Common myeloid progenitor, CD34-positive (primary cell): ENCODE measurements around the gene MAN2B1.

ENCODE experiments used
- CTCF ChIA-PET: fragments of 350-600 bp; sonication (Branson Sonifier 250); formaldehyde crosslinking; loops from one replicate; lab custom pipeline; 2021; ENCODE audit warnings: antibody characterized with exemption; lab: Charles Lee
- POLR2A ChIA-PET: fragments of 350-600 bp; sonication (Branson Sonifier 250); formaldehyde crosslinking; loops from one replicate; lab custom pipeline; 2021; ENCODE audit warnings: antibody characterized with exemption; lab: Charles Lee
- DNase-seq, 3 donors: peaks; one replicate each; pipeline versions ENCODE4 v3.0.0 to v3.0.0-alpha.2; 2013
- H3K27ac ChIP-seq, 2 experiments: 1 replicate in 1 of 2; 2 replicates in 1 of 2; pipeline ENCODE4 v1.7.0; 2013; ENCODE audit warnings: inconsistent platforms in 2 of 2, low read length in 2 of 2, mild to moderate bottlenecking in 2 of 2, low read depth in 1 of 2, moderate library complexity in 1 of 2; ENCODE audit not compliant: severe bottlenecking in 2 of 2, insufficient read depth in 1 of 2, poor library complexity in 1 of 2
- H3K27me3 ChIP-seq, 5 experiments: replicated peaks in 2 of 5; 1 replicate in 3 of 5; 2 replicates in 2 of 5; pipeline versions ENCODE4 v1.6.1 to v1.7.0; 2013; ENCODE audit warnings: low read length in 4 of 5, mild to moderate bottlenecking in 2 of 5, moderate library complexity in 2 of 5, inconsistent platforms in 1 of 5; ENCODE audit not compliant: insufficient read depth in 5 of 5, control insufficient read depth in 4 of 5
- H3K36me3 ChIP-seq, 4 experiments: 1 replicate in 2 of 4; 2 replicates in 2 of 4; pipeline versions ENCODE4 v1.6.1 to v1.7.0; 2013; ENCODE audit warnings: low read length in 3 of 4, control low read depth in 1 of 4, mild to moderate bottlenecking in 1 of 4; ENCODE audit not compliant: control insufficient read depth in 4 of 4, insufficient read depth in 4 of 4
- H3K4me1 ChIP-seq, 4 experiments: 1 replicate in 3 of 4; 2 replicates in 1 of 4; pipeline versions ENCODE4 v1.6.1 to v1.7.1; 2013; ENCODE audit warnings: low read length in 3 of 4, mild to moderate bottlenecking in 3 of 4, control low read depth in 1 of 4, inconsistent platforms in 1 of 4, moderate library complexity in 1 of 4; ENCODE audit not compliant: control insufficient read depth in 4 of 4, insufficient read depth in 4 of 4; ENCODE audit errors: control extremely low read depth in 1 of 4
- H3K4me3 ChIP-seq, 7 experiments: 1 replicate in 4 of 7; 2 replicates in 3 of 7; pipeline versions ENCODE4 v1.5.1 to v1.7.0; 2013; ENCODE audit warnings: mild to moderate bottlenecking in 7 of 7, low read length in 6 of 7, moderate library complexity in 6 of 7, inconsistent platforms in 2 of 7, low read depth in 2 of 7, control low read depth in 1 of 7; ENCODE audit not compliant: insufficient read depth in 4 of 7, control insufficient read depth in 1 of 7; ENCODE audit errors: extremely low read depth in 1 of 7
- H3K9me3 ChIP-seq, 5 experiments: 1 replicate in 4 of 5; 2 replicates in 1 of 5; pipeline versions ENCODE4 v1.6.1 to v1.7.1; 2013; ENCODE audit warnings: low read length in 4 of 5, mild to moderate bottlenecking in 2 of 5, inconsistent platforms in 1 of 5, low read depth in 1 of 5, moderate library complexity in 1 of 5; ENCODE audit not compliant: control insufficient read depth in 4 of 5, insufficient read depth in 2 of 5; ENCODE audit errors: control extremely low read depth in 1 of 5
- WGBS: methylation state at CpG from one replicate; pipeline ENCODE4 v1.1.5; 2013; ENCODE audit not compliant: insufficient coverage; 5-methylcytosine and 5-hydroxymethylcytosine counted together

The MAN2B1 gene

GRCh38 chr19:12694641-12695040, 28.1 kb upstream of the MAN2B1 start:
- 97% methylated on average over 15 of the region's 16 CpGs for WGBS
- ChIA-PET CTCF (interaction anchor here (1.4 to 3.5 kb wide), 3 partner anchors 9 to 18 kb away, joined by 4 to 27 read pairs (median 7); no protein-coding TSS in a partner anchor), POLR2A (interaction anchor here (0.6 kb wide), 1 partner anchor 40 kb away, joined by 3 read pairs; no protein-coding TSS in a partner anchor)
- H3K36me3 ChIP-seq: peaks cover 2 to 26% (median 9%) of the 10 kb centered on the region in 4 experiments
- no peak for DNase-seq
- peaks cover 7 to 56% (median 41%) of the 10 kb centered on the region in 4 experiments for H3K4me1 ChIP-seq
- no peak overlapping the region for H3K27ac ChIP-seq
- H3K9me3 ChIP-seq: no peaks in the 10 kb centered on the region
- no peaks in the 10 kb centered on the region for H3K27me3 ChIP-seq
- no peak overlapping the region for H3K4me3 ChIP-seq

- Histone ChIP-seq H3K4me3 (no peak overlapping the region), H3K27me3 (no peaks in the 10 kb centered on the region), H3K9me3 (no peaks in the 10 kb centered on the region), H3K27ac (no peak overlapping the region), H3K36me3 (peaks cover 2 to 12% (median 5%) of the 10 kb centered on the region in 4 experiments), H3K4me1 (peaks cover 7 to 60% (median 53%) of the 10 kb centered on the region in 4 experiments)
- WGBS: 95% methylated on average over 5 of the region's 5 CpGs
- POLR2A ChIA-PET: no interaction called here
- CTCF ChIA-PET: interaction anchor here (1.5 to 2.1 kb wide), 2 partner anchors 15 to 63 kb away, joined by 5 to 13 read pairs; no protein-coding TSS in a partner anchor
- DNase-seq: no peak
Observed at GRCh38 chr19:12692960-12693359, 26.4 kb upstream of the MAN2B1 start.

DNA sequence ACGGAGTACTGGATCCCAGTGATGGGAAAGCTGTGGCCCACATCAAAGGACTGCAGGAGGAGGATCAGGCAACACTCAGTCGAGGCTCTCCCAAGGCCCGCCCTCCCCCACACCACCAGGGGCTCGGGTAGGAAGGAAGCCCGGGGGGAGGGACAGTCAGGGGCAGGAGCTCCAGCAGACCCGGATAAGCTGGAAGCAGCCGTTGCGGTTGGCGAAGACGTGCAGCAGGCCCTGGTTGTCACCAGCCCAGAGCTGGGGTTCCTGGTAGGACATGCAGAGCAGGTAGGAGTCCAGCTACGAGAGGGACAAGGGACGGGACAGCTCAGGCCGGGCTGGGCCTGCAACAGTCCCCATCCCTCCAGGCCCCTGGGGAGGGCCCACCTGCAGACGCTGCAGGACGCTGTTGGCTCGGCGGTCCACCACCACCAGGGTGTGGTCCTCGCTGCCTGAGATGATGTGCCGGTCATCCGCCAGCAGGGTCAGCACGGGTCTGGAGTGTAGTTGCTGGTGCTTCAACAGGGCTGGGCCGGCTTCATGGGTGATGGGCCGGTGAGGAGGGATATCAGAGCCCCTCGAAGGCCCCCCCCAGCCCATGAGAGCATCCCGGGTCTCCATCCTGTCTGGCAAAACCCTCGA, 23.2 kb upstream of the MAN2B1 start:
- H3K27me3 ChIP-seq: no peaks in the 10 kb centered on the region
- ChIA-PET POLR2A (no interaction called here), CTCF (interaction anchor here (1.1 to 1.5 kb wide), 3 partner anchors 10 to 44 kb away, joined by 3 to 4 read pairs (median 4); no protein-coding TSS in a partner anchor)
- 21% methylated on average over 21 of the region's 26 CpGs for WGBS
- peak overlapping the region; percentile 20 to 83 (median 67) for H3K4me3 ChIP-seq
- H3K9me3 ChIP-seq: no peaks in the 10 kb centered on the region
- H3K27ac ChIP-seq: peak overlapping the region in 1 of 2 experiments; percentile 69
- H3K36me3 ChIP-seq: peaks cover 2 to 12% (median 5%) of the 10 kb centered on the region in 4 experiments
- peaks cover 0 to 30% (median 27%) of the 10 kb centered on the region in 4 experiments for H3K4me1 ChIP-seq
- peak; percentile 47 to 93 (median 90) for DNase-seq

- Histone ChIP-seq H3K4me1 (peaks cover 0 to 30% (median 26%) of the 10 kb centered on the region in 4 experiments), H3K36me3 (peaks cover 0 to 12% (median 5%) of the 10 kb centered on the region in 4 experiments), H3K27me3 (no peaks in the 10 kb centered on the region), H3K4me3 (peak overlapping the region; percentile 5 to 83 (median 67)), H3K9me3 (no peaks in the 10 kb centered on the region), H3K27ac (peak overlapping the region; percentile 42 to 69)
- ChIA-PET POLR2A (no interaction called here), CTCF (interaction anchor here (1.5 kb wide), 1 partner anchor 45 kb away, joined by 4 read pairs; no protein-coding TSS in a partner anchor)
- no peak for DNase-seq
- 76% methylated on average over 12 of the region's 12 CpGs for WGBS
Observed at GRCh38 chr19:12689012-12689411, 22.5 kb upstream of the MAN2B1 start.

- ChIA-PET CTCF (no interaction called here), POLR2A (no interaction called here)
- H3K27me3 ChIP-seq: no peaks in the 10 kb centered on the region
- WGBS: 94% methylated on average over 7 of the region's 9 CpGs
- DNase-seq: no peak
- H3K36me3 ChIP-seq: peaks cover 0 to 6% (median 5%) of the 10 kb centered on the region in 4 experiments
- H3K27ac ChIP-seq: peak within 1 kb of the TSS; percentile 42 to 69
- H3K4me1 ChIP-seq: peaks cover 0 to 30% (median 26%) of the 10 kb centered on the region in 4 experiments
- no peaks in the 10 kb centered on the region for H3K9me3 ChIP-seq
- H3K4me3 ChIP-seq: peak within 1 kb of the TSS in 6 of 7 experiments; percentile 5 to 83 (median 64)
Observed at GRCh38 chr19:12687496-12688196, 21.1 kb upstream of the MAN2B1 start, which contains the start of gene GNG14. TSS of gene GNG14 (plus strand) at chr19:12687998. CDS start at chr19:12688049, 51 bp downstream.

DNA sequence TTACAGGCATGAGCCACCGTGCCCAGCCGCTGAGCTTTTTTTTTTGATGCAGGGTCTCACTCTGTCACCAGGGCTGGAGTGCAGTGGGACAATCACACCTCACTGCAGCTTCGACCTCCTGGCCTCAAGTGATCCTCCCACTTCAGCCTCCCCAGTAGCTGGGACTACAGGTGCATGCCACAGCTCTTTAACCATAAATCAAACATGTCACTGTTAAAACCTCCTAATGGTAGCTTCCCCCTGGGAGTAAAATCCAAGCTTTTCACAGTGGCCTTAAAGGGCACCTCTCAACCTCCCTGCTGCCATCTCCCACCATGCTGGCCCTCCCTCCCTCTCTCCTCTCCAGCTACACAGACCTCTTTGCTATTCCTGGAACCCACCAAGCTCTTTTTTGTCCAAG, 19.3 kb upstream of the MAN2B1 start:
- 90% methylated on average over 3 of the region's 3 CpGs for WGBS
- H3K9me3 ChIP-seq: no peaks in the 10 kb centered on the region
- no peak overlapping the region for H3K27ac ChIP-seq
- H3K4me1 ChIP-seq: peaks cover 0 to 38% (median 30%) of the 10 kb centered on the region in 4 experiments
- H3K27me3 ChIP-seq: no peaks in the 10 kb centered on the region
- CTCF ChIA-PET: interaction anchor here (1.3 to 1.8 kb wide), 2 partner anchors 10 to 14 kb away, joined by 5 to 7 read pairs; partner anchors contain the start of gene FBXW9
- DNase-seq: no peak
- POLR2A ChIA-PET: interaction anchor here (0.7 kb wide), 1 partner anchor 30 kb away, joined by 4 read pairs; no protein-coding TSS in a partner anchor
- H3K4me3 ChIP-seq: no peak overlapping the region
- H3K36me3 ChIP-seq: no peaks in the 10 kb centered on the region
